Endothelial cell of umbilical vein (primary cell): ENCODE measurements around the gene C6orf89.

Experiments
- POLR2A ChIP-seq: IDR thresholded peaks from 2 replicates; pipeline ENCODE4 v1.6.1; 2012; ENCODE audit warnings: low read depth, mild to moderate bottlenecking, control low read depth, low read length
- TF ChIP-seq, protein P1 (sequence below), 2 donors: IDR thresholded peaks; 1 replicate in 1 of 2; 2 replicates in 1 of 2; pipeline ENCODE4 v1.5.1; 2011; ENCODE audit warnings: low read length in 2 of 2, mild to moderate bottlenecking in 2 of 2, moderate library complexity in 2 of 2, control low read depth in 1 of 2, inconsistent platforms in 1 of 2, low read depth in 1 of 2; ENCODE audit not compliant: insufficient read depth in 1 of 2; ENCODE audit errors: extremely low read depth in 1 of 2

DNA sequence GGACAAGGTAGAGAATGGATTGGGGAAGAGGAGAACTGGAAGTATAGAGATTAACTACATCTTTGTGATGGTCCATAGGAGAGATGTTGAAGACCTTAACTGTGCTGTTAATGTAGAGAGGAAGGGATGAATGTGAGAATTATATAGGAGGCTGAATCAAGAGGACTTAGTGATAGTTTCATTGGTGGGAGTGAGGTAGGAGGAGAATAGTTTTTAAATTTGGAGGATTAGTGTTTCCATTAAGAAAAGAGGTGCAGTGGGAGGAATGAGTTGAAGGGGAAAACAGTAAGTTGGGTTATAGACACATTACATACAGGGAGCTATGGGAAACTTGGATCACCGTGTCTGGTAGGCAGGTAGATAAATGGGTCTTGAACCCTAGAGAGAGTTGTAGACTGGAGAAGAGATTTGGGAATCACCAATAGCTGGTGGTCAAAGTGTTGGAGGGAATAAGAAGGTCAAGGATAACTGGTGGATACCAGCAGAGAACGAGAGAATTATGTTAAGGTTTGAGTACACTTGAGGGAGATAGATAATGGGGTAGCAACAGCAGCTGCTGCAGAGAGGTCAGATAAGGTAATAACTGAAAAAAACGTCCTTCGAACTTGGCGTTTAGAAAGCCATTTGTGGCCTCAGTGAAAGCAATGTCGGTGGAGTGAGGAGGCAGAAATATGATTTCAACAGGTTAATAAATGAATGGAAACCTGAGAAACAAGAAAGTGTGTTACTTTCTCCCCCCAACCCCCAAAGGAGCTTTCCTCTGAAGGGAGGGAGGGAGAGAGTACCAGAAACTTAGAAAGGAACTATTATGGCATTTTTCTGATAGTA, 3.1 kb downstream of the C6orf89 start:
- TF ChIP-seq, protein P1, sequence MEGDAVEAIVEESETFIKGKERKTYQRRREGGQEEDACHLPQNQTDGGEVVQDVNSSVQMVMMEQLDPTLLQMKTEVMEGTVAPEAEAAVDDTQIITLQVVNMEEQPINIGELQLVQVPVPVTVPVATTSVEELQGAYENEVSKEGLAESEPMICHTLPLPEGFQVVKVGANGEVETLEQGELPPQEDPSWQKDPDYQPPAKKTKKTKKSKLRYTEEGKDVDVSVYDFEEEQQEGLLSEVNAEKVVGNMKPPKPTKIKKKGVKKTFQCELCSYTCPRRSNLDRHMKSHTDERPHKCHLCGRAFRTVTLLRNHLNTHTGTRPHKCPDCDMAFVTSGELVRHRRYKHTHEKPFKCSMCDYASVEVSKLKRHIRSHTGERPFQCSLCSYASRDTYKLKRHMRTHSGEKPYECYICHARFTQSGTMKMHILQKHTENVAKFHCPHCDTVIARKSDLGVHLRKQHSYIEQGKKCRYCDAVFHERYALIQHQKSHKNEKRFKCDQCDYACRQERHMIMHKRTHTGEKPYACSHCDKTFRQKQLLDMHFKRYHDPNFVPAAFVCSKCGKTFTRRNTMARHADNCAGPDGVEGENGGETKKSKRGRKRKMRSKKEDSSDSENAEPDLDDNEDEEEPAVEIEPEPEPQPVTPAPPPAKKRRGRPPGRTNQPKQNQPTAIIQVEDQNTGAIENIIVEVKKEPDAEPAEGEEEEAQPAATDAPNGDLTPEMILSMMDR (IDR thresholded peaks at IDR 0.05; ENCODE audit: extremely low read depth in 1 of 2, insufficient read depth in 1 of 2, low read depth in 1 of 2, low read length in 2 of 2): no peak
- no peak for TF ChIP-seq POLR2A
